GM13977 (cell line): ENCODE data around the gene COPZ2.
"Not testable (repeated sequence)": the region's sequence is repeated elsewhere in the genome, so short reads cannot be mapped to it uniquely, and the experiment has no call there.

Experiments
- DNase-seq: peaks from one replicate; pipeline ENCODE4 v3.0.0; 2012; ENCODE audit warnings: low spot score
- CTCF ChIP-seq: IDR thresholded peaks from 2 replicates; pipeline ENCODE4 v1.5.1; 2012; ENCODE audit warnings: mild to moderate bottlenecking, control low read depth; ENCODE audit not compliant: insufficient read depth; ENCODE audit errors: extremely low read depth, missing control alignments
- in situ Hi-C: fragments of 300-500 bp; cut with MboI; formaldehyde crosslinking; loops from one replicate; pipeline ENCODE4 v1.12.0; 2022; ENCODE audit warnings: low sequenced_read_pairs, low pct_unique_long_range_greater_than_20kb, mixed read lengths, inconsistent platforms; ENCODE audit not compliant: unreplicated experiment

The COPZ2 gene

GRCh38 chr17:48025040-48025903 lies 12.3 kb downstream of the COPZ2 start:
- peak; percentile 86 for TF ChIP-seq CTCF
- in situ Hi-C loops = loop anchor here (5.0 kb wide), 1 partner anchor 42 kb away; no protein-coding TSS in a partner anchor
- peak; percentile 96 for DNase-seq

- no peak for DNase-seq
- in situ Hi-C loops = loop anchor here (5.0 kb wide), 1 partner anchor 43 kb away; no protein-coding TSS in a partner anchor
- TF ChIP-seq CTCF = no peak
These were observed 13.2 kb downstream of the COPZ2 start for GRCh38 chr17:48024149-48025039.

GRCh38 chr17:48023400-48024148 lies 14.0 kb downstream of the COPZ2 start:
- no peak for DNase-seq
- TF ChIP-seq CTCF = no peak
- in situ Hi-C loops = no loop called here

GRCh38 chr17:48022901-48023300 lies 14.7 kb downstream of the COPZ2 start:
- in situ Hi-C loops = no loop called here
- no peak for DNase-seq
- no peak for TF ChIP-seq CTCF

GRCh38 chr17:48021934-48022333 lies 15.7 kb downstream of the COPZ2 start:
- in situ Hi-C loops = no loop called here
- TF ChIP-seq CTCF = no peak
- no peak for DNase-seq

- in situ Hi-C loops = loop anchor here (5.0 kb wide), 1 partner anchor 40 kb away; no protein-coding TSS in a partner anchor
- not testable (repeated sequence) for DNase-seq
These were observed 19.8 kb downstream of the COPZ2 start for GRCh38 chr17:48017817-48018158.
